ENCODE results near the gene ATG3.

- TF ChIP-seq EZH2 (IDR thresholded peaks at IDR 0.05; ENCODE audit: low read length, missing control alignments): no peak
- TF ChIP-seq CTCF (conservative IDR thresholded peaks at IDR 0.05 in 1 of 2, IDR thresholded peaks at IDR 0.05 in 1 of 2; ENCODE audit: low read depth in 1 of 2, low read length in 2 of 2): no peak
Observed at GRCh38 chr3:112539825-112540650, 21.7 kb downstream of the ATG3 start.
